GM19328 (cell line): Measurements from ENCODE around the gene NTRK2.
A peak's percentile ranks its signal among the peaks of the same experiment; 100 is the strongest.

ENCODE experiments used
- ATAC-seq: cut with Tn5 transposase; IDR thresholded peaks from one replicate; pipeline ENCODE4 v1.9.1; 2021; ENCODE audit warnings: mild to moderate bottlenecking, moderate library complexity; ENCODE audit not compliant: unreplicated experiment

NTRK2 gene

DNA sequence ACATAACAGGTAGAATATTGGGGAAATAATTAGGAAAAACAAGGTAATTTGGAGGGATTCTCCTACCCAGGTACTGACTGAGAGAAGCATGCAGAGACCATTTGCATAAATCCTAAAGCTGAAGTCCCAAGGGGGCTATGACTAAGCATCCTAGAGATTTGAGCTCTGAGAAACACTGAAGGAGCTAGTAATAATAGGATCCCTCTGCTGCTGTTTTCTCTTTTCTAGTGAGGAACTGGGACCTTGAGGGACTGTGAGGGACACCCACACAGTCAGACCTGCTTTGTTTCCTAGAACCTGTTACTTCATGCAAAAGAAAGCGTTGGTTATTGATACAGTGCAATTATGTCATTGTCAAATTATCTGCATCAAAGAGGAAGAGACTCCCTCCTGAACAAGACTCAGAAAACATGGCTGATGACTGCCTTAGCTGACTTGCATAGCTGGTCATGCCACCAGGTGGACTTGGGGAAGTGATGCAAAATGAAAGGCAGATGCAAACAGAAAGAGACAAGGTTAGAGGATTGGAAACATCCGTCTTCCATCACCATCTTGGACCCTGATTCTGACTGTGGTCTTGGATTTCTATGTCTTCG, 335.4 kb downstream of the NTRK2 start:
- no peak for ATAC-seq

DNA sequence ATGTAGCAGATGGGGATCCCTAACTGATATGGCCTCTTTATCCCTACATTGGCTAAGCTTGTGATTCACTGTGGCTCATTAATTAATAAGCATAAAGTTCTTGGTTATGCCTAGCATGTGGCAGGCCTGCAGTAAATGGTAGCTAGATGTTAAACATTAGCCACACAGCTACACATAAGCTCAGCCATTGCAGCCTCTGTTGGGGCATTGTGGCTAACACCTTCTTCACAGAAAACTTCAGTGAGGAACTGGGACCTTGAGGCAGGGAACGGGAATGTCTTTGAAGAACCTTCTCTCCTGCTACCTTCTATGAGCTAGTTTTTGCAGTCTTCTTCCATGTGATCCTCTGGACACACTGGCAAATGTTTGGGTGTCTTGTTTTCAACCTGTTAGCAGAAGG, 338.2 kb downstream of the NTRK2 start:
- no peak for ATAC-seq

DNA sequence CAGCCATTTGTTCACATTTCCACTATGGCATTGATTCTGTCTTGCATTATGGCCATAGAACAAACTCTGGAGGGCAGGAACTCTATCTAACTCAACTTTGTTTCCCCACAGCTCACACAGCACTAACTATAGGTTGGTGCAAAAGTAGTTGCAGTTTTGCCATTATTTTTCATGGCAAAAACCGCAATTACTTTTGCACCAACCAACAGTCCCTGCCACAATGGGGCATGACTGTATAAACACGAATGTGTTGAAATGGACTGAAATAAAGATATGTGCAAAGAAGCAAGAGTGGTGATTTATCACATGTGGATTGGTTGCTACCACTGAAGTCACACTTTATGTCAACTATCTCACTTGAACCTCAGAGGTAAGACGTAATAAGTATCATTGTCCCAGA, 338.7 kb downstream of the NTRK2 start:
- ATAC-seq: no peak

DNA sequence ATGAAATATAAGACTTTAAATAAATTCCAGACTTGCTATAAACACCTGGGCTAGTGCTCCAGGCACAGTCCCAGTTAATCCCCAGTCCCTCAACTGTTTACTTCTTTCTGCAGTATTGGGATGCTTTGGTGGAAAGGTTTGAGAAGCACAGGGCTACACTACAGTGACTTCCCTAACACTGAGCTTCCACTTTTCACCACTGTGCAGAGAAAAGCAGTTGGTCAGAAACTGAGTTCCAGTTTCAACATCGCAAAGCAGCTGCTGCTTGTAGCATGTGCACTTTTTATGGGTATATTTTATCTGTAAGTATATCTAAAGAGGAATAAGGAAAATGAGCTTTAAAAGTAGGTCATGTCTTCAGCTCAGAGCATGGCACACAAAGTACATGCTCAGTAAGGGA, 339.7 kb downstream of the NTRK2 start:
- ATAC-seq: peak; percentile 70

DNA sequence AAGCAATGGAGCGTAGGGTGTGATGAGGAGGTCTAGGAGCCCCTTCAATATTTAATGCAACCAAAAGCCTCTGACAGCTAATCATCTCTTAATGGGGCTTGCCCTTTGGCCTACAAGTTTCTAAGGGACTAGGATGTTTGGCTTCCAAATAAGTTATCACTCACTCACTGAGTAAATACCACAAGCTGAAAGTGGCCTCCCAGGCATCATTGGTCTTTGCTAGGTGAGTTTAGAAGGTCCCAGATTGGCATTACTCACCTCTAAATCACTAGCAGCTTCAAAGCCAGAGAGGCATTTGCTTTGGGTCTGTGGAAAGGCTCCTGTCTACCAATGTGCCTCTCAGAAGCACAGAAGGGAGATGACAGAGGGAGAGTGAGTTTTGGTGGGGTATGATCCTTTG, 344.2 kb downstream of the NTRK2 start:
- no peak for ATAC-seq

DNA sequence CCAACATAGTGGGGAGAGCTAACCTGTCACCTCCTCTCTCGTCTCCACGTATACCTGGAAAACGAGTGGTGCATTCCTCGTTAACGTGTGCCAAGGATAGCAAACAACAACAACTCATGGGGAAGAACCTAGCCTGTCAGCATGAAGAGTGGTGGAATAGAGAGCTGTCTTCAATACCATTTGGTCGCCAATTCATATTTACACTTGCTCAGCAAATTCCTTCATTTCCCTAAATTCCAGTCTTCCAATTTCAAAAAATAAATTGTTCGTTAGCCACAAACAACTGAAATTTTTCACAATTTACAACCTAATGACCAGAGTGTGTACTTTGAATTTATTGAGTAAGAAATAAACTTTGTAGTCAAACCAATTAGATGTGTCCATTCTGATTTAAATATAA, 344.8 kb downstream of the NTRK2 start:
- ATAC-seq: no peak

DNA sequence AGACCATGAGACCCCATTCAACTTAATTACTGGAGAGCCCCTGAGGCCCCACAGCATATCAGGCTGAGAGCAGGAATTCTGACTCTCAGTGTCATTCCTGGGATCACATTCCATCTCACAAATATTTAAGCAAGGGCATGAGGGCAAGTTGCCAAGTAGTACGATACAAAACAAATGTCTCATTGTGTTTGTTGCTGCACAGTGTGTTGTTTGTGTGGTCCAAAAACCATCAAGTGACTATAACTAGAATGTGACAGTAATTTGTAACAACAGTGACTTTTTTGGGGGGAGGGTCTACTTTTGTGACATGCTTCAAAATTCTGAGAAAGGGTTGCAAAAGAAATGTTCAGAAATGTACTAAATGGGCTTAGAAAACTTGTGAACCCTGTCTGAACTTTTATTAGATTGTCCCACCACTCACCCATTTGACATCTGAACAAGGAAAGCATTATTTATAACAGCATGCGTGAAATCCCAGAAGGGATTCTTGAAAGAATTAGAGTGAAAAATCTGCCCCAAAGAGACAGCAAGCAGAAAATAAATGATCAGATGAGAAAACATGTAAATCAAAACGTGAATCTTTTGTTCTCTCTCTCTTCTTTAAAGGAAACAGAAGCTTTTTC, 347.0 kb downstream of the NTRK2 start:
- no peak for ATAC-seq

DNA sequence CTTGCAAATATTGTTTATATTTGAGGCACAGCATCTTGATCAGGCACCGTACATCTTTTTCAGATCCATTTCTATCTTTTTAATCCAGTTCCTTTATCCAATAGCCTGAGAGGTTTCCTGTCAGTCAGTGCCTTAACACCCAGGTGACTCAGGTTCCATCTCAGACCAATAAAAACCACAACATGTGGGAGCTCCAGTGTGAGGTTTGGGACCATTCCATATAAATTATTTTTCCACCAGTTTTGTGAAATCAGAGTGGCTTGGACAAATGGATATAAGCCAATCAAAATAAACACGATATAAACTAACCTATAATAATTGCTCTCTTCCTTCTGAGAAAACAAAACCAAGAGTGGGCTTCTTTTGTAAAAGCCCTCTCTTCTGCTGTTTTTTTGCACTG, 351.3 kb downstream of the NTRK2 start:
- ATAC-seq: no peak

DNA sequence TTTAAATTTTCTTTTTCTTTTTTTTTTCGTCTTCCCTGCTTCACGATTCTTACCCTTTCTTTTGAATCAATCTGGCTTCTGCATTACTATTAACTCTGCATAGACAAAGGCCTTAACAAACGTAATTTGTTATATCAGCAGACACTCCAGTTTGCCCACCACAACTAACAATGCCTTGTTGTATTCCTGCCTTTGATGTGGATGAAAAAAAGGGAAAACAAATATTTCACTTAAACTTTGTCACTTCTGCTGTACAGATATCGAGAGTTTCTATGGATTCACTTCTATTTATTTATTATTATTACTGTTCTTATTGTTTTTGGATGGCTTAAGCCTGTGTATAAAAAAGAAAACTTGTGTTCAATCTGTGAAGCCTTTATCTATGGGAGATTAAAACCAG, 352.2 kb downstream of the NTRK2 start:
- ATAC-seq: no peak

DNA sequence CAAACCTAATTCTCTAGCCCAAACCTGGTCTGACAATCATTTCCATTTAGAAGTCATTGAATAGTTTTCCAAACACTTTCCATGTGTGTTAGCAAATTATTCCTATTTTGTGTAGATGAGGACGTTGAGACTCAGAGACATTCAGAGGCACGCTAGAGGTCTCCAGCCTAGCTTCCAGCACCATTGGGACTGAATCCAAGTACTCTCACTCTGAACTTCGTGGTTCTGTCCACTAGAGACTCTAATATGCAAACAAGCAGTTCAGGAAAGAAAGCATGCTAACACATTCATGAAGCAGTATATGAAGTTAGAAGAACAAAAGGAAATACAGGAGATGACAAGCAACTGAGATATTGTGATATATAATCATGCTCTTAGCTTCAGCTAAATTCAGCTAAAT, 354.8 kb downstream of the NTRK2 start:
- no peak for ATAC-seq

DNA sequence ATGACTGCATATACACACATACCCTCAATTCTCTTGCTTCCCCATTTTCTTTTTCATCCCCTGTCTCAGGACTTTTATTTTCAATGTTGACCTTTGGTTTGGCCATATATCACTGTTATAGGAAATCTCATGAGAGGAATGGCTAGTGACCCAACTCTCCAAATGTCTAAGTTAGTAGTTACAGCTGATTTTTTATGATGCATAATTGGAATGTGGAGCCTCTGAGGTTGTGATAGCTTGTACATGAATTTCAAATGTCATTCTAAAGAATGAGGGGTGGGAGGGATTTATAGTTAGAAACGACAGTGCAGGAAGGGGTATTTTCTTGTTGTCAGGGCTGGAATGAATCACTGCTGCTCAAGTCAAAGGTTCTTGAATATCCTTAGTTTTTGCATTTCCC, 356.1 kb downstream of the NTRK2 start:
- no peak for ATAC-seq

DNA sequence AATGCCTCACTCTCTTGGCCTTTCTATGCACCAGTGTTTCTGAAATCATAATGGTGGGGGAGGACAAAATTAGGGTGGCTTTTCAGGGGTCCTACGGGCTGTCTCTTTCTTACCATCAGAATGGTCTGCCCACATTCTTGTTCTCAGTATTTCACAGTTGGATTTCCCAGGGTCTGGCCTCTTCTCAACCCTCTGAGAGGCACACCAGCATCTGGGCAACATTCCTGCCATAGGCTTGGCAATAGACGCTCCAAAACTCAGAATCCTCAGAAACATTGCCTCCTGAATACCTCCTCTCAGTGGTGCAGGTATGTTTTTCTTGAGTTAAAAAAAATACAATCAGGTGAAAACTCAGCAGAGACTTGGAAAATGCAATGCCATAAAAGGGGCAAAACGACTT, 358.3 kb downstream of the NTRK2 start:
- no peak for ATAC-seq

DNA sequence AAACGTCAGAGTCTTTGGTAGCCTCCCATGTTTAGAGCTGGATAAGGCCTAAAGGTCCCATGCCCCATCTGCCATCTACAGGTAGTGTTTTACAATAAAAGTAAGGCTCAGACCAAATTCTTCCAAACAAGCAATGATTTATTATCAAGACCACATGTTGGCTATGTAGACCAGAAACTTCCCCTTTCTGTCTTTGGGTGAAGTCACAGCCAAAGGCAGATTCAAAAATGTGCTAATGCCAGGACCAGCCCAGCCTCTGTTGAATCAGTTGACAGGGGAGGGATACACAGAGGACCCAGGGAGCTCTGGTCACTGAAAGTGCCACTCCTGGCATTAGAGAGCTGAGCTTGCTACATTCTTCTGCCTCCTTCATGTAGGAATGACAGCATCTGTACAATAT, 360.8 kb downstream of the NTRK2 start:
- no peak for ATAC-seq

DNA sequence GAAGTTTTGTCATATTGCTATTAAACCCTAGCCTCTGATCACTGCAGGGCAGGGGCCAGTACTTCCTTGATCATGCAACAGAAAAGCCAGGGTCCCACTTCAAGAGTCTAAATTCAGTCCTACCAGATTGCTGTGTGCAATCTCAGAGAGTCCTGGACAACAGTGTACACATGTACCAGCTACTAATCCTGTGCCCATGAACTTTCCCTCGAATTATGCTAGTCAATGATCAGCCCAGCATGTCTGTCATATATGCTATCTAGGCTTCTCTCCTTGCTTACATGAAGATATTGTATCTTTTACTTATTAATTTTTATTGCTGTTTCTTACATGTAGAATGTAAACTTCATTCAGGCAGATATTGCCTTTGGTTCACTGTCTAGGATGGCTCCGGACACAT, 367.0 kb downstream of the NTRK2 start:
- no peak for ATAC-seq

DNA sequence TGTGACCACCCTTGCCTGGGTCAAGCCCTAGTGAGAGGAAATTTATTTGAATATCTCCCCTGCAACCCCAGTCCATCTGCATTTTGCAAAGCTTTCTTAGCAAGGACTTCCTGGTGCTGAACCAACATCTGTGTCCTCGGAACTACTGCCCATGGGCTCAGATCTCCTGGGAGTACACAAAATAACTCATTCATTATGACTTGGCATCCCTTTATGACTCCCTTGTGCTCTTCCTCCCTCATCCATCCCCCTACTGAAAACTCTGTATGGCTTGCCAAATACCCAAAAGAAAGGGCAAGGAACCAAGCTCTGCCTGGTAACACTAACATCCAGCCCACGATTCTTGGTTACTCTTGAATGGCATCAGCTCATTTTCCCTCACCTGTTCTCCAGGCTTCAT, 368.5 kb downstream of the NTRK2 start:
- no peak for ATAC-seq

DNA sequence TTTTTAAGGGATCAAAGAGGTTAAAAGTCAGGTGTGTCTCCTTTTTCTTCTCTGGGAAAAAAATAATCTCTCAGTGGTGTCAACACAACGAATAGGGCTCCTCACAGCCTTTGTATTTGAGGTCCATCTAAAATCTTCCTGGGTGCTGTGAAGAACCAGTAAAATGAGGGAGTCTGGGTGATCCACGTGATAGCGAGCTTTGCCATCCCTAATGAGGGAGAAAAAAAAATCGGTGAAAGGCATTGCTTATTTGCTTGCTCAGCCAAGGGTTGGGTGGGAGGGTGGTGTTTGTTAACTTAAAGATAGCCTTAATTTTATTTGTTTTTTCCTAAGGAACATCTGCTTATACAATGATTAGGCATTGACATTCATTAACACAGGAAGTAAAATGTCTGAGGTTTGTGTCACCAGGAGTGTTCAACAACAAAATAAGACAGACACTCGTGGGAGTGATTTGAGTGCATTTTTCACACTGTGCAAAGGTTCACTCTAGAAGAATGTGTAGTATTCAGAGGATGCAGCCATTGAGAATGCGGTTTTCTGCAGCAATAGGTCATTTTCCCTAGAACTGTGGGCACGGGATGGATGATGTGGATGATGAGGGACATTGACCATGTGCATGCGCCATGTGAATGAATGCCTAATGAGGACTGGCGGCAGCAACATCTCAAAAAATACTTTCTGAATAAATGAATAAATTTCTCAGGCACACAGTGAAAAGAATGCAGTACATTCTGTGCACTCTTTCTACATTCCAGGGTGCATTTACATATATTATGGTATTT, 369.5 kb downstream of the NTRK2 start:
- ATAC-seq: no peak

DNA sequence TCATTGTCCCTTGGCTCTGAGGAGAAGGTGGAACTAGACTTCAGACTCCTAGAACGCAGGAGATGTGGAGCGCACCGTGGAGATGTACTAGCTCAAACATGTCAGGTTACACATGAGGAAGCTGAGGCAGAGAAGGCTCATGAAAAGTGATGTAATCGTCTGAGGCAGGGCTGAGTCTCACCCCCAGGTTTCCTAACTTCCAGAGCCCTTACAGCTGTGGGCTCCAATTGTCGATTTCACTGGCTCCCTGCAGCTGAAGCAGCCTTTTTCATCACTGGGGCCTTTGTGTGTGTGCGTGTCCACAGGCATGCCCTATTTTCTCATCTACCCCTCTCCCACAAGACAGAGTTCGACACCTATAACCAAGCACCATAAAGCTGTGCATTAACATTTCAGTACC, 370.6 kb downstream of the NTRK2 start:
- ATAC-seq: no peak

DNA sequence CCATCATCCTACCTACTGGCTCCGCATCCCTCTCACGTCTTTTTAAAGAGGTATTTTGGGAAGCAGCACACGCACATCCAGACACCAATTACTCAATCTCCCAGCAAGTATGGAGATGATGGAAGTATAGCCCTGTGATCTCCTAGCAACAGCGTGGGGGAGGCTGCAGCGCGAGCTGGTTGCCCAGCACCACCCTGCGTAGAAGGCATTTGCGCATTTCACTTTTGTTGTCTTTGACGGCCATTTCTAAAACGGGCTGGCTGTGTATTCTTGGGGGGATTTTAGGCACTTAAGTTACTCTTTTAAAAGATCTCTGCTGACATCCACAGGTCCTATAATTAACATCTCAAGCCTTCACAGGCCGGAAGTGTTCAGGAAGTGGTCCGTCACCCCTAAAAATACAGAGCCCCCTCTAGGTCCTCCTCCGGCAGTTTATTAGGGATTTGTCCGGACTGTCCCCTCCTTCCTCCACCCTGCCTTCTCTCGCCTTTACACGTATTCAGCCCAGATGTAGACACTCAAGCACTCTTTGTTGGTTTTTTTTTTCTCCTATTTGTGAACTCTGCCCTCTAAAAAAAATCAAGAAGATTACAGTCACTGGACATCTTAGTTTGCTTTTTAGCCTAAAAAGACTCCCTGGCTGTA, 371.4 kb downstream of the NTRK2 start:
- no peak for ATAC-seq

DNA sequence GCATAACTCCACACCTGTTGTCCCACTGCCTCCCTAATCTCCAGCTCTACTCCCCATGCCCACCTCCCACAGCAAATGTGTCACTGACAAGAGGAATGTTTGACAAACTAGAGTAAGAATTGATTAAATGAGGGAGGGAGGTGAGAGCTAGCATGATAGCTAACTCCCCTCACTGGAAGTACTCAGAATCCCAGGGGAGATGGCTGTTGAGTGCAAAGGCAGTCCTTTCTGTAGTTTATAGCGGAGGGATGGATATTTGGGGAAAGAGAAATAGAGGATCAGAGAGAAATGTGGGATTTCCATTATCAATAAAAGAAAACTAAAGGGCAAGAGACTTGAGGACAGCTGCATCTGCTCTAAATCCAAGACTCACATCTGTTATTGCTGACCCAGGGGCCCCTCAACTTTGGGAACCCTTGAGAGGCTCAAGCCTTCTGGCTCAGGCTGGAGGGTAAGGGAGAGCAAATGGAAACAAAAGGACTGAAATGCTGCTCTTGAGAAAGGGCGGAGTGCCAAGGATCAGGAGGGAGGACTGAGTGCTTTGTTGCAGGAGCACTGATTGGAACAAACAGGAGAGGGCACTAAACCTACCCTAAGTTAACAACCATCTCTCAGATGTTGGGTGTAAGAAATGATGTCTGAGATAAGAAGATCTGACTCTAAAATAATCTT, 372.1 kb downstream of the NTRK2 start:
- ATAC-seq: no peak

DNA sequence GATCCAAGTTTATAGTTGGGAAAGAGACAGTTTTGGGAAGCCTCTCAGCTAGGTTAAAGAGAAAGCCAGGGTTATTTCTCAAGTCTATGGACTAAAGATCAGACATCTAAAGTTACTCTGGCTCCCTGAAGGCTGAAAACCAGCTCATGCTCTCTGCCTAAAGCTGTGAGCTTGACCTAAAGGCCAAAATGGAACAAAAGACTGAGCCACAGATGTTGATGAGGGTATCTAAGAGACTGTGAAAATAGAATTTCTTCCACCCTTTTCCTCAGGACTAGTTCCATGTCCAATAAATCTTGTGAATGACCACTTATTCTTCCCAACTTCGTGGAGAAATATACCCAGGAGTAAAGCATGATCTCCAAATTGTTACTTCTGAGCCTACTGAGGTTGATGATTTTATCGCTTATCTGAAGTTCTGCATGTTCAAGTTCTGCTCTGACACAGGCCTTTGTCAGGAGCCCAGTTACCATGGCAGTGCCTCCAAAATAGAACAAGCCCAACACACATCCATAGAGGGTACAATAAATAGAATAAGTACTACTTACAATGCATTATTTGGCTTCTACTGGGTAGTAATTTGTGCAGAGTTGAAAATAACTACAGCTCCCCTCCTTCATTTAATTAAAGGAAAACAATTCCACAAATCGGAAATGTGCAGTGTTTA, 373.6 kb downstream of the NTRK2 start:
- no peak for ATAC-seq

DNA sequence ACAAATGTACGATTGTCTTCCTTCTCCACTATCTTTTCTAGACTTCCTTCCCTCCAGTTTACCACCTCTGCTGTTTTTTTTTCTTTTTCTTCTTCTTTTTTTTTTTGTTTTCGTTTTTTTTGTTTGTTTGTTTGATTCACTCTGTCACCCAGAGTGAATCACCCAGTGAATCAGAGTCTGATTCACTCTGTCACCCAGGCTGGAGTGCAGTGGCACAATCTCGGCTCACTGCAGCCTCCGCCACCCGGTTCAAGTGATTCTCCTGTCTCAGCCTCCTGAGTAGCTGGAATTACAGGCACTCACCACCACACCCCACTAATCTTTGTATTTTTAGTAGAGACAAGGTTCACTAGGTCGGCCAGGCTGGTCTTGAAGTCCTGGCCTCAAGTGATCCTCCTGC, 375.7 kb downstream of the NTRK2 start:
- ATAC-seq: no peak
